Pulmonary artery endothelial cell (primary cell): Measurements from ENCODE around the gene SORCS2. TPM values are rescaled to one million over a fixed set of nuclear protein-coding genes. Genes with fewer than 3 reads are reported as not detected.

ENCODE experiments used
- DNase-seq: peaks from one replicate; pipeline ENCODE4 v3.0.0-alpha.2; 2011; ENCODE audit warnings: low read depth, low spot score
- total RNA-seq: library from RNA; depleted of rRNA; stranded (reverse); fragments of >200 nt; gene quantifications from 2 replicates; pipeline ENCODE4 v1.2.3, GENCODE V29; 2014

SORCS2 gene
- total RNA-seq, 1 donor from 2014 or later = not detected

- no peak for DNase-seq
Observed at GRCh38 chr4:7541414-7541810, 349.1 kb downstream of the SORCS2 start.

- DNase-seq = no peak
Observed at GRCh38 chr4:7542781-7543180, 350.4 kb downstream of the SORCS2 start.

- no peak for DNase-seq
Observed at GRCh38 chr4:7546152-7546808, 353.9 kb downstream of the SORCS2 start.

- DNase-seq = no peak
Observed at GRCh38 chr4:7546809-7547367, 354.6 kb downstream of the SORCS2 start.

GRCh38 chr4:7547368-7548040, 355.2 kb downstream of the SORCS2 start:
- no peak for DNase-seq

GRCh38 chr4:7549866-7550265, 357.5 kb downstream of the SORCS2 start:
- no peak for DNase-seq

GRCh38 chr4:7552466-7552865, 360.1 kb downstream of the SORCS2 start:
- no peak for DNase-seq

GRCh38 chr4:7553280-7553679, 360.9 kb downstream of the SORCS2 start:
- DNase-seq = no peak

GRCh38 chr4:7554905-7555304, 362.6 kb downstream of the SORCS2 start:
- no peak for DNase-seq

- no peak for DNase-seq
Observed at GRCh38 chr4:7556558-7556957, 364.2 kb downstream of the SORCS2 start.

GRCh38 chr4:7557456-7557855, 365.1 kb downstream of the SORCS2 start:
- DNase-seq = no peak

GRCh38 chr4:7558436-7558835, 366.1 kb downstream of the SORCS2 start:
- DNase-seq = no peak

- no peak for DNase-seq
Observed at GRCh38 chr4:7559316-7559715, 367.0 kb downstream of the SORCS2 start.

GRCh38 chr4:7559741-7560395, 367.5 kb downstream of the SORCS2 start:
- DNase-seq = no peak

- no peak for DNase-seq
Observed at GRCh38 chr4:7561557-7561956, 369.2 kb downstream of the SORCS2 start.

- no peak for DNase-seq
Observed at GRCh38 chr4:7564242-7564641, 371.9 kb downstream of the SORCS2 start.

- DNase-seq = no peak
Observed at GRCh38 chr4:7565483-7565882, 373.1 kb downstream of the SORCS2 start.

GRCh38 chr4:7569810-7570783, 377.8 kb downstream of the SORCS2 start:
- no peak for DNase-seq

GRCh38 chr4:7571001-7571400, 378.7 kb downstream of the SORCS2 start:
- no peak for DNase-seq

- DNase-seq = no peak
Observed at GRCh38 chr4:7571701-7572100, 379.4 kb downstream of the SORCS2 start.

- DNase-seq = no peak
Observed at GRCh38 chr4:7572894-7573293, 380.6 kb downstream of the SORCS2 start.
